Limb (tissue), 2 donors: ENCODE measurements around the gene RALA.
"Not testable (repeated sequence)": the region's sequence is repeated elsewhere in the genome, so short reads cannot be mapped to it uniquely, and the experiment has no call there.

Source experiments
- DNase-seq, 2 donors: peaks; one replicate each; pipeline ENCODE4 v3.0.0-alpha.2; 2016; ENCODE audit errors: extremely low spot score in 2 of 2

The RALA gene

GRCh38 chr7:39721919-39722597 lies 98.7 kb downstream of the RALA start:
- no peak for DNase-seq

GRCh38 chr7:39727231-39728012 lies 104.0 kb downstream of the RALA start:
- no peak for DNase-seq

- peak; percentile 90 to 97 for DNase-seq
Observed at GRCh38 chr7:39732837-39733804, 109.7 kb downstream of the RALA start.

- DNase-seq, result peak in 1 of 2 donors; percentile 38
Observed at GRCh38 chr7:39733881-39734632, 110.7 kb downstream of the RALA start.

- no peak for DNase-seq
Observed at GRCh38 chr7:39734633-39735004, 111.2 kb downstream of the RALA start.

DNA sequence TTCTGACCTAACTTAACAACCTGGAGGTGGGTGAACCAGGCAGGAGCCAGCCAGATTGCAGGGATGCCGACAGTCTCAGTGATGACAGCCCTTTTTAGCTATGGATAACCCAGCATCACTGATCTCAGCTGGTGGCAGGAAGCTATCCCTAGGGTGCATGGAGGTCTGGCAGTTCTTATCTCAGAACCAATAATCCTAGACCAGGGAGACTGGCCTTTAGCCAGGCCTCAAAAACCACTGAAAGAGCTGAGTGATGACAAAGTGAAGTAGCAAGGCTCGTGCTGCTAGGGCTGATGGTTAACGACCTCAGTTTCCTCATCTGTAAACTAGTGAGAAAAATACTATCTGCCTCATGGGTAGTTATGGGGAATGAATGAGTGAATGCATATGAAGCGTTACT lies 112.5 kb downstream of the RALA start:
- no peak for DNase-seq

DNA sequence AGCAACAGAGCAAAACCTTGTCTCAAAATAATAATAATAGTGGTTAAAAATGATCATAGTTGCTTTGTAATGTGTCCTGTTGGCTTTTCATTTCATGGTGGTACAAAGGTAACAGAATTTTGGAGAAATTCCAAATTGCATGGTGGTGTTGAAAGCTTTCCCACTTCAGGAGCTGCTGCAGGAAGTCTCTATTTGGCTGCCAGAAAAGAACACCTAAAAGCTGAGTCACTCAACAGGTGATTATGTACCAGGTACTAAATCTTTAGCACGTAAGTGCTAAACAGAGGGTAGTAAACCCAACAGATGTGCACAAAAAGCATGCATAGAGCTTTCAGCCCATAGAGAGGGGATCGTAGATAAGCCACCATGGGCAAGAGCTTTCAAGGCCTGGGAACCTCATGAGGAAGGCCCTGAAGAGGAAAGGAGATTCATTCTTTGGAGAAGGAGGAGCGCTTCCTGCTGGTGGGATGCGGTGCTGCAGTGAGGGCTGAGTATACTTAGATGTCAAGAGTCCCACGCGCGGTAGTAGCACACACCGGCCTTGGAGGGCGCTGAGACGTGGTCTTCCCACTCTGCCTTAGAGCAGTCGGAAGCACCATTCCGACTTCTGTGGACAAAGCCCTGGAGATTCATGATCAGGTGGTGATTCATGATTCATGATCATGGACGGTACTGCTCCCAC lies 118.7 kb downstream of the RALA start:
- no peak for DNase-seq

GRCh38 chr7:39744620-39745019 lies 121.2 kb downstream of the RALA start:
- no peak for DNase-seq

- no peak for DNase-seq
Observed at GRCh38 chr7:39745320-39745719, 121.9 kb downstream of the RALA start.

DNA sequence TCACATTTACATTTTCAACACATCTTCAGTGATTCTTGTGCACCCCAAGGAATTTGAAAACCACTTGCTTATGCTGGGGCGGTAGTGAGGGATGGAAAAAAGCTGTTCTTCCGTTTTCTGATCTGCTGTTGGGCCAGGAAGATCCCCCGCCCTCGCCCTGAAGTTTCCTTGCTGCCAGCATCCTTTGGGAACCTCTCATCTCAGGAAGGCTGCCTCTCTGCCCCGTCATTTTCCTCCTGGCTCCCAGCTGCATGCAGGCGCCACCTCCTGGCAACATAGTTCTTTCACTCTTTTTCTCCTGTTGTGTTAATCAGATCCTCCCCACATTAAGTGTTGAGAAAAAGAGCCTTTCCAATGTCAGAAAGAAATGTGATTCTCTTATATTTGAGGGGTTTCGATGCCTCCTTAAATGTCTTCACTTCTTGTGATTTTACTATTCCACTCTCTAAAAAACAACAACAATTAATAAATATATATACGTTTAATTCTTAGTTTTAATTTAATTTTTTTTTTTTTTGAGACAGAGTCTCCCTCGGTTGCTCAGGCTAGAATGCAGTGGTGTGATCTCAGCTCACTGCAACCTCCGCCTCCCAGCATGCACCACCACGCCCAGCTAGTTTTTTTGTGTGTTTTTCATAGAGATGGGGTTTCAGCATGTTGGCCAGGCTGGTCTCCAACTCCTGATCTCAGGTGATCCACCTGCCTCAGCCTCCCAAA lies 122.9 kb downstream of the RALA start:
- peak; percentile 83 to 86 for DNase-seq

DNA sequence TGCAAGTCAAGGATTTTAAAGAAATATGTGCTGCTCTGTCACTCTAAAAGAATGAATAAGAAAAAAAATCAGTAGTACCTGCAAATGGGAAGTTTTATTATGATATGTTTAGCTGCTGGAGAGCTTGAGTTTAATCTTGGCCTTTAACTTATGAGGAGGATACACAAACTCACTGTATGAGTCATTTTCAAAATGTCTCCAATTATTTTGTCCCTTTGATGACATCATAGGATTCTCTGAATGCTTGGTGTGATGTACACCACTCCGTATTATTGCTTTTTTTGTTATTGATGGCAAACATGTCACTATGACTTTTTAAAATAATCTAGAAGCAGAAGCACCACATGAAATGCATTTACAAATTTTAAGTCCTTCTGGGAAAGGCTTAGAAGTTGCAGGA lies 125.8 kb downstream of the RALA start:
- DNase-seq, result no peak

DNA sequence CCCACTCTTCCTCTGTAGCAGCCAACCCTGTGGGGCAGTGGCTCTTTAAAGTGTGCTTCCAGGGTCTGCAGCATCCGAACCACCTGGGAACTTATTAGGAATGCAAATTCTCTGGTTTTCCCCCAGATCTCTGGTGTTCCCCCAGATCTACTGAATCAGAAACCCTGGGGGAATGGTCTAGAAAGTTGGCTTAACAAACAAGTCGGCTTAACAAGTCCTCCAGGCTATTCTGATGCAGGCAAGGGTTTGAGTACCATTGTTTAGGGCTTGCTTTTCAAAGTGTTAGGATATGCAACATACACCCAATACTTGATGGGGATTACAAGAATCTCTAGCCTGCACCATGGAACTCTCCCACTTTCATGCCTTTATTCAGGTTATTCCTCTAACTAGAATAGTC lies 126.3 kb downstream of the RALA start:
- DNase-seq, result no peak

GRCh38 chr7:39750253-39751077 lies 127.1 kb downstream of the RALA start:
- DNase-seq, result no peak

- DNase-seq, result not testable (repeated sequence)
Observed at GRCh38 chr7:39753237-39753636, 129.9 kb downstream of the RALA start.

DNA sequence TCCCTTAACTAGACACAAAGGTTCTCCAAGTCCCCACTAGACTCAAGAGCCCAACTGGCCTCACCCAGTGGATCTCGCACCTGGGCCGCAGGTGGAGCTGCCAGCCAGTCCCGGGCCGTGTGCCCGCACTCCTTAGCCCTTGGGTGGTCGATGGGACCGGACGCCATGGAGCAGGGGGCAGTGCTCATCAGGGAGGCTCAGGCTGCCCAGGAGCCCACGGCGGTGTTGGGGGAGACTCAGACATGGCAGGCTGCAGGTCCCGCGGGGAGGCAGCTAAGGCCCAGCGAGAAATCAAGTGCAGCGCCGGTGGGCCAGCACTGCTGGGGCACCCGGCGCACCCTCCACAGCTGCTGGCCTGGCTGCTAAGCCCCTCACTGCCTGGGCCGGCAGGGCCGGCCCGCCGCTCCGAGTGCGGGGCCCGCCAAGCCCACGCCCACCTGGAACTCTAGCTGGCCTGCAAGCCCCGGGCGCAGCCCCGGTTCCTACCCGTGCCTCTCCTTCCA lies 130.5 kb downstream of the RALA start:
- DNase-seq, result no peak

- DNase-seq, result peak in 1 of 2 donors; percentile 38
Observed at GRCh38 chr7:39754326-39755120, 131.2 kb downstream of the RALA start.

DNA sequence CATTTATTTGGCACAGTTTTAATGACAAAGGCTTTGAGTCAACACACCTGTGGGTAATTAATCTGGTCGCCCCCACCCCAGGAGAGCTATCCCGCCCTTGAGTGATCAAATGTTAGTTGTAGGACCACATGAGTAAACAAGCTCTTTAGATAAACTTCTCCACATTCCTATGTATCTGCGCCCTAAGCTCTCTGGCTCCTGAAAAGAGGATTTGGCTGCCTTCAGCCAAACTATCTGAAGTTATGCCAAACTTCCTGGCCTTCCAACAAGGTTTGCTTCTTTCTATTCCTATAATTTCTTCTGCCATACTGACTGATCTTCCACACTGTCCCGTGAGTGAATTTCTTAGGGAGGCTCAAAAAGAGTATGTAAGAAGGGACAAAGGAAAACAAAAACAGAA lies 134.2 kb downstream of the RALA start:
- no peak for DNase-seq
